Measurements from ENCODE around the gene RNF215.

Gene RNF215

GRCh38 chr22:30335236-30335635 is 52.0 kb downstream of the RNF215 start:
- FAIRE-seq: no peak
- no peak for DNase-seq (ENCODE audit: insufficient read length, low spot score)

GRCh38 chr22:30334646-30335045 is 52.6 kb downstream of the RNF215 start:
- no peak for DNase-seq (ENCODE audit: insufficient read length, low spot score)
- FAIRE-seq: no peak

GRCh38 chr22:30333707-30334087 is 53.5 kb downstream of the RNF215 start:
- DNase-seq (ENCODE audit: insufficient read length, low spot score) (no peak), FAIRE-seq (no peak)

- no peak for FAIRE-seq
- DNase-seq (ENCODE audit: insufficient read length, low spot score): no peak
Measured at GRCh38 chr22:30332994-30333706, 54.1 kb downstream of the RNF215 start.

- FAIRE-seq (no peak), DNase-seq (ENCODE audit: insufficient read length, low spot score) (no peak)
Measured at GRCh38 chr22:30332551-30332950, 54.7 kb downstream of the RNF215 start.
